Spleen (tissue), 7 donors: ENCODE measurements around the gene BAHCC1.

Source experiments
- CTCF ChIP-seq, 11 experiments: fragments of 200-600 bp in 7 of 11; fragments of 450-650 bp in 4 of 11; sonication (generic) in 4 of 11; IDR thresholded peaks in 8 of 11; conservative IDR thresholded peaks in 3 of 11; 1 replicate in 7 of 11; 2 replicates in 4 of 11; pipeline versions ENCODE4 v1.4.0 to v1.8.0; 2016 to 2021; ENCODE audit warnings: antibody characterized with exemption in 11 of 11, inconsistent platforms in 4 of 11, mild to moderate bottlenecking in 1 of 11
- POLR2A ChIP-seq, 3 donors: fragments of 450-650 bp; IDR thresholded peaks; one replicate each; pipeline ENCODE4 v1.5.1; 2017; ENCODE audit warnings: antibody characterized with exemption in 3 of 3, mild to moderate bottlenecking in 1 of 3
- POLR2AphosphoS5 ChIP-seq, 3 donors: sonication (generic); formaldehyde crosslinking; IDR thresholded peaks; one replicate each; pipeline ENCODE4 v1.5.1; 2017; ENCODE audit warnings: antibody characterized with exemption in 3 of 3
- donor health status: DM: no; HTN: no; CAD: no; lungs with moderate emphysema.
- donor health status: DM: no; HTN: no; CAD: no.
- donor health status: DM: no; HTN: no; CAD: no.

GRCh38 chr17:81513753-81514488, 118.7 kb downstream of the BAHCC1 start:
- TF ChIP-seq CTCF (IDR thresholded peaks at IDR 0.05 in 8 of 11, conservative IDR thresholded peaks at IDR 0.05 in 3 of 11) (no peak), POLR2A (IDR thresholded peaks at IDR 0.05) (no peak), POLR2AphosphoS5 (IDR thresholded peaks at IDR 0.05) (peak in 2 of 3 donors; percentile 70 to 73)
